Natural killer cell (primary cell): ENCODE results near the gene IGF2BP2. TPM values are rescaled to one million over a fixed set of nuclear protein-coding genes. Genes with fewer than 3 reads are reported as not detected.

ENCODE experiments used
- ATAC-seq, 3 donors: fragments of 150-1000 bp in 2 of 3; fragments of 200-7000 bp in 1 of 3; cut with Tn5 transposase; 1 replicate in 1 of 3; 2 replicates in 2 of 3; pipeline ENCODE4 v1.10.0; 2021; ENCODE audit warnings: mild to moderate bottlenecking in 2 of 3, moderate library complexity in 2 of 3
- DNase-seq, 2 donors: peaks; one replicate each; pipeline versions ENCODE4 v3.0.0 to v3.0.0-alpha.2; 2013 to 2021; ENCODE audit warnings: mixed read lengths in 1 of 2
- H3K27ac ChIP-seq: one replicate; pipeline ENCODE4 v1.5.1; 2013; ENCODE audit warnings: mild to moderate bottlenecking, low read length
- H3K27me3 ChIP-seq: one replicate; pipeline ENCODE4 v1.6.1; 2013; ENCODE audit warnings: low read length; ENCODE audit not compliant: control insufficient read depth, insufficient read depth
- H3K36me3 ChIP-seq: one replicate; pipeline ENCODE4 v1.6.1; 2013; ENCODE audit warnings: low read length; ENCODE audit not compliant: control insufficient read depth, insufficient read depth
- H3K4me1 ChIP-seq: one replicate; pipeline ENCODE4 v1.6.1; 2013; ENCODE audit warnings: low read length; ENCODE audit not compliant: control insufficient read depth, insufficient read depth
- H3K4me3 ChIP-seq: one replicate; pipeline ENCODE4 v1.5.1; 2013; ENCODE audit warnings: low read length
- H3K9me3 ChIP-seq: one replicate; pipeline ENCODE4 v1.6.1; 2013; ENCODE audit warnings: low read length; ENCODE audit not compliant: control insufficient read depth, insufficient read depth
- H3K27ac Mint-ChIP-seq, 2 donors: one replicate each; pipeline ENCODE4 v1.8.0; 2022; ENCODE audit warnings: mild to moderate bottlenecking in 2 of 2, mixed read lengths in 2 of 2, moderate library complexity in 1 of 2
- H3K27me3 Mint-ChIP-seq, 2 donors: one replicate each; pipeline ENCODE4 v1.8.0; 2022; ENCODE audit warnings: low read depth in 2 of 2, mixed read lengths in 2 of 2
- H3K36me3 Mint-ChIP-seq: one replicate; pipeline ENCODE4 v1.8.0; 2022; ENCODE audit warnings: mixed read lengths
- H3K4me1 Mint-ChIP-seq, 2 donors: one replicate each; pipeline ENCODE4 v1.8.0; 2022; ENCODE audit warnings: mixed read lengths in 2 of 2
- H3K4me3 Mint-ChIP-seq: one replicate; pipeline ENCODE4 v1.8.0; 2022; ENCODE audit warnings: mild to moderate bottlenecking, moderate library complexity, mixed read lengths
- H3K9me3 Mint-ChIP-seq, 2 donors: one replicate each; pipeline ENCODE4 v1.8.0; 2022; ENCODE audit warnings: mixed read lengths in 2 of 2
- CTCF ChIP-seq: fragments of 200-600 bp; IDR thresholded peaks from one replicate; pipeline ENCODE4 v1.8.0; 2022; ENCODE audit warnings: antibody characterized with exemption
- WGBS: methylation state at CpG from one replicate; pipeline ENCODE4 v1.1.7; 2013; ENCODE audit warnings: missing lambda C conversion rate; ENCODE audit not compliant: insufficient coverage; 5-methylcytosine and 5-hydroxymethylcytosine counted together
- intact Hi-C: fragments of 100-400 bp; cut with micrococcal nuclease; formaldehyde crosslinking; loops from one replicate; pipeline ENCODE4 v1.14.2; 2022
- total RNA-seq, 4 donors: library from RNA; stranded (reverse); fragments of 120-200 nt in 1 of 4; gene quantifications; one replicate each; pipeline versions ENCODE4 v1.2.3 to v1.2.4, GENCODE V29; 2013 to 2022

Gene IGF2BP2
- total RNA-seq, 3 donors from 2014 or later (not counting 1 experiment from before 2014, with no cell fraction given) = 4.2 to 16.8 (median 8.8) TPM

DNA sequence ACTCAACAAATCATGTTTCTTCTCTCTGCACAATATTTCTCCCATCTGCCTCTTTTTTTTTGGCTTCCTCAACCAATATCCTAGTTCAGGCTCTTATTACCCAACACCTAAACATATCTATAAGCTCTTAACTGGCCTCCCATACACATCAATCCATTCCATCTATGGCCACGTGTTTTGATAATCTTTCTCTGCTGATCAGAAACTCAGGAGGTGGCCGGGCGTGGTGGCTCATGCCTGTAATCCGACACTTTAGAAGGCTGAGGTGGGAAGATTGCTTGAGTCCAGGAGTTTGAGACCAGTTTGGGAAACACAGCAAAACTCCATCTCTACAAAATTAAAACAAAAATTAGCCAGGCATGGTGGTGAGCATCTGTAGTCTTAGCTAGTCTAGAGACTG, 68.4 kb downstream of the IGF2BP2 start:
- Mint-ChIP-seq H3K27ac (no peak overlapping the region), H3K4me3 (no peak overlapping the region), H3K4me1 (peaks cover 0 to 20% of the 10 kb centered on the region in 2 donors), H3K27me3 (no peaks in the 10 kb centered on the region), H3K9me3 (peaks cover 0 to 5% of the 10 kb centered on the region in 2 donors), H3K36me3 (no peaks in the 10 kb centered on the region)
- ATAC-seq (no peak), DNase-seq (no peak)
- Histone ChIP-seq H3K27me3 (no peaks in the 10 kb centered on the region), H3K9me3 (peaks cover 7% of the 10 kb centered on the region), H3K27ac (no peak overlapping the region), H3K4me3 (no peak overlapping the region), H3K4me1 (no peaks in the 10 kb centered on the region), H3K36me3 (no peaks in the 10 kb centered on the region)
- no peak for TF ChIP-seq CTCF
- 93% methylated on average over 4 of the region's 4 CpGs for WGBS
- intact Hi-C loops = no loop called here

DNA sequence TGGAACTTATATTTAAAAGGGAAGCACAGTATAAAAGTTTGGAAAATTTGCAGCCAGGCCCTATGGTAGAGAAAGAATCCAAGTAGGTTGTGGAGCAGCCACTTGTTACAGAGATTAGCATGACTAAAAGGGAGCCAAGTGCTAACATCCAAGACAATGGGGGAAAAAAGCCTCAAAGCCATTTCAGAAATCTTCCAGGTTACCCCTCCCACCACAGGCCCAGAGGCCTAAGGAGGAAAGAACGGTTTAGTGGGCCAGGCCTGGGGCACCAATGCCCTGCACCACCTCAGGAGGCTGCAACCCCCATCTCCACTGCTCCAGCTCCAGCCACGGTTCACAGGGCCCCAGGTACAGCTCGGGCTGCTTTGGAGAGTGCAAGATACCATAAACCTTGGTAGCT, 69.9 kb downstream of the IGF2BP2 start:
- Histone ChIP-seq H3K4me3 (no peak overlapping the region), H3K9me3 (peaks cover 7% of the 10 kb centered on the region), H3K4me1 (no peaks in the 10 kb centered on the region), H3K27me3 (no peaks in the 10 kb centered on the region), H3K36me3 (no peaks in the 10 kb centered on the region), H3K27ac (no peak overlapping the region)
- intact Hi-C loops = no loop called here
- no peak for DNase-seq
- Mint-ChIP-seq H3K4me1 (peaks cover 0 to 12% of the 10 kb centered on the region in 2 donors), H3K27ac (no peak overlapping the region), H3K4me3 (no peak overlapping the region), H3K9me3 (peaks cover 0 to 5% of the 10 kb centered on the region in 2 donors), H3K36me3 (no peaks in the 10 kb centered on the region), H3K27me3 (no peaks in the 10 kb centered on the region)
- no peak for ATAC-seq
- no peak for TF ChIP-seq CTCF
- 94% methylated on average over 3 of the region's 3 CpGs for WGBS

- H3K27ac Mint-ChIP-seq = no peak overlapping the region
- peaks cover 7% of the 10 kb centered on the region for H3K9me3 ChIP-seq
- no peaks in the 10 kb centered on the region for H3K4me1 ChIP-seq
- no peak overlapping the region for H3K27ac ChIP-seq
- H3K36me3 Mint-ChIP-seq = no peaks in the 10 kb centered on the region
- no peak for DNase-seq
- WGBS = 40% methylated on average over 4 of the region's 5 CpGs
- H3K4me3 Mint-ChIP-seq = no peak overlapping the region
- no peaks in the 10 kb centered on the region for H3K27me3 Mint-ChIP-seq
- peaks cover 0 to 5% of the 10 kb centered on the region in 2 donors for H3K9me3 Mint-ChIP-seq
- H3K4me1 Mint-ChIP-seq = peaks cover 0 to 12% of the 10 kb centered on the region in 2 donors
- no peak for ATAC-seq
- no peak overlapping the region for H3K4me3 ChIP-seq
- no peaks in the 10 kb centered on the region for H3K27me3 ChIP-seq
- intact Hi-C loops = no loop called here
- no peaks in the 10 kb centered on the region for H3K36me3 ChIP-seq
- no peak for TF ChIP-seq CTCF
These were observed 71.5 kb downstream of the IGF2BP2 start for GRCh38 chr3:185753354-185753753.

DNA sequence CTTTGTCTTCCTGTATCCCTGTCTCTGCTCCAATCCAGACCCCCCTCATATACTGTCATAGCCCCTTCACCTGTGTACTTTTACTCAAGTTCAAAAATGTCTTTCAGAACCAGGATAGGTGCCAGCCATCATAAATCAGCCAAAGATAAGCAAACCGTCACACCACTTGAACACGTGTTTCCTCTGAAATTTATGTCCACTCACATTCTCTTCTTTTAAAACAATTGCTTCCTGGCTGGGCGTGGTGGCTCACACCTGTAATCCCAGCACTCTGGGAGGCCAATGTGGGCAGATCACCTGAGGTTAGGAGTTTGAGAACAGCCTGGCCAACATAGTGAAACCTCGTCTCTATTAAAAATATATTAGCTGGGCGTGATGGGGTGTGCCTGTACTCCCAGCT, 74.1 kb downstream of the IGF2BP2 start:
- Mint-ChIP-seq H3K4me1 (peaks cover 11 to 21% of the 10 kb centered on the region in 2 donors), H3K9me3 (no peaks in the 10 kb centered on the region), H3K36me3 (no peaks in the 10 kb centered on the region), H3K27ac (no peak overlapping the region), H3K4me3 (no peak overlapping the region), H3K27me3 (no peaks in the 10 kb centered on the region)
- TF ChIP-seq CTCF = no peak
- ATAC-seq = no peak
- H3K4me1 ChIP-seq = peaks cover 4% of the 10 kb centered on the region
- H3K36me3 ChIP-seq = no peaks in the 10 kb centered on the region
- no peak overlapping the region for H3K27ac ChIP-seq
- no peak for DNase-seq
- no peaks in the 10 kb centered on the region for H3K27me3 ChIP-seq
- H3K4me3 ChIP-seq = no peak overlapping the region
- intact Hi-C loops = no loop called here
- WGBS = 62% methylated on average over 5 of the region's 5 CpGs
- peaks cover 7% of the 10 kb centered on the region for H3K9me3 ChIP-seq
